Measurements from ENCODE around the gene WDPCP.

DNA sequence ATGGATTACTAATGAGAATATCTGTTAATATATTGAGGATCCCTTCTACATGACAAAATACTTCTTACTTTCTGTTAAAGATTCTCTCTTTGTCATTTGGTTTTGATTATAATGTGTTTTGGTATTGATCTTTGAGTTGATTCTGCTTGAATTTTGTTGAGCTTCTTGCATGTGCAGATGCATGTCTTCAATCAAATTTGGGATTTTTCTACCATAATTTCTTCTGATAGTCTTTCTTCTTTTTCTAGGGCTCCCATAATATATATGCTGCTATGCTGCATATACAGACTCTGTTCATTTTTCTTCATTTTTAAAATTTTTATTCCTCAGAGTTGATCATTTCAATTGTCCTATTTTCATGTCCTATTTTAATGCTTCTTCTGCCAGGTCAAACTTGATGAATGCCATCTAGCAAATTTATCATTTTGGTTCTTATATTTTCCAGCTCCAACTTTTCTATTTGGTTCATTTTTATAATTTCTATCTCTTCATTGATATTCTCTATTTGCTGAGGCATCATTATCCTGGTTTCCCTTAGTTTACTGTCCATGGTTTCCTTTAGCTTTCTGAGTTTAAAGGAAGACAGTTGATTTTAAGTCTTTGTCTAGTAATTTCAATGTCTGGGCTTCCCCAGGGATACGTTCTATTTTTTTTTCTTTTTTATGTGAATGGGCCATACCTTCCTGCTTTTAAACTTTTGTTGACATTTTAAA lies 244.7 kb downstream of the WDPCP start:
- TF ChIP-seq ZSCAN29 (IDR thresholded peaks at IDR 0.05) (no peak), FOXM1 (IDR thresholded peaks at IDR 0.05; ENCODE audit: low read depth, low read length) (no peak), RBBP5 (conservative IDR thresholded peaks at IDR 0.05) (no peak), MTA3 (IDR thresholded peaks at IDR 0.05; ENCODE audit: borderline replicate concordance, low read length) (no peak), POLR2AphosphoS5 (IDR thresholded peaks at IDR 0.05; ENCODE audit: low read length) (no peak), CEBPB (IDR thresholded peaks at IDR 0.05; ENCODE audit: borderline replicate concordance in 1 of 2, low read depth in 2 of 2, low read length in 2 of 2) (no peak), YY1 (IDR thresholded peaks at IDR 0.05; ENCODE audit: low read depth, low read length) (no peak), MTA2 (IDR thresholded peaks at IDR 0.05; ENCODE audit: low read depth) (no peak)
- TF ChIP-seq, protein P1, sequence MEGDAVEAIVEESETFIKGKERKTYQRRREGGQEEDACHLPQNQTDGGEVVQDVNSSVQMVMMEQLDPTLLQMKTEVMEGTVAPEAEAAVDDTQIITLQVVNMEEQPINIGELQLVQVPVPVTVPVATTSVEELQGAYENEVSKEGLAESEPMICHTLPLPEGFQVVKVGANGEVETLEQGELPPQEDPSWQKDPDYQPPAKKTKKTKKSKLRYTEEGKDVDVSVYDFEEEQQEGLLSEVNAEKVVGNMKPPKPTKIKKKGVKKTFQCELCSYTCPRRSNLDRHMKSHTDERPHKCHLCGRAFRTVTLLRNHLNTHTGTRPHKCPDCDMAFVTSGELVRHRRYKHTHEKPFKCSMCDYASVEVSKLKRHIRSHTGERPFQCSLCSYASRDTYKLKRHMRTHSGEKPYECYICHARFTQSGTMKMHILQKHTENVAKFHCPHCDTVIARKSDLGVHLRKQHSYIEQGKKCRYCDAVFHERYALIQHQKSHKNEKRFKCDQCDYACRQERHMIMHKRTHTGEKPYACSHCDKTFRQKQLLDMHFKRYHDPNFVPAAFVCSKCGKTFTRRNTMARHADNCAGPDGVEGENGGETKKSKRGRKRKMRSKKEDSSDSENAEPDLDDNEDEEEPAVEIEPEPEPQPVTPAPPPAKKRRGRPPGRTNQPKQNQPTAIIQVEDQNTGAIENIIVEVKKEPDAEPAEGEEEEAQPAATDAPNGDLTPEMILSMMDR (IDR thresholded peaks at IDR 0.05 in 2 of 3, conservative IDR thresholded peaks at IDR 0.05 in 1 of 3; ENCODE audit: control insufficient read depth in 2 of 3, extremely low read depth in 1 of 3, insufficient read depth in 1 of 3, low read depth in 3 of 3, low read length in 3 of 3): no peak
- TF ChIP-seq, protein P2, sequence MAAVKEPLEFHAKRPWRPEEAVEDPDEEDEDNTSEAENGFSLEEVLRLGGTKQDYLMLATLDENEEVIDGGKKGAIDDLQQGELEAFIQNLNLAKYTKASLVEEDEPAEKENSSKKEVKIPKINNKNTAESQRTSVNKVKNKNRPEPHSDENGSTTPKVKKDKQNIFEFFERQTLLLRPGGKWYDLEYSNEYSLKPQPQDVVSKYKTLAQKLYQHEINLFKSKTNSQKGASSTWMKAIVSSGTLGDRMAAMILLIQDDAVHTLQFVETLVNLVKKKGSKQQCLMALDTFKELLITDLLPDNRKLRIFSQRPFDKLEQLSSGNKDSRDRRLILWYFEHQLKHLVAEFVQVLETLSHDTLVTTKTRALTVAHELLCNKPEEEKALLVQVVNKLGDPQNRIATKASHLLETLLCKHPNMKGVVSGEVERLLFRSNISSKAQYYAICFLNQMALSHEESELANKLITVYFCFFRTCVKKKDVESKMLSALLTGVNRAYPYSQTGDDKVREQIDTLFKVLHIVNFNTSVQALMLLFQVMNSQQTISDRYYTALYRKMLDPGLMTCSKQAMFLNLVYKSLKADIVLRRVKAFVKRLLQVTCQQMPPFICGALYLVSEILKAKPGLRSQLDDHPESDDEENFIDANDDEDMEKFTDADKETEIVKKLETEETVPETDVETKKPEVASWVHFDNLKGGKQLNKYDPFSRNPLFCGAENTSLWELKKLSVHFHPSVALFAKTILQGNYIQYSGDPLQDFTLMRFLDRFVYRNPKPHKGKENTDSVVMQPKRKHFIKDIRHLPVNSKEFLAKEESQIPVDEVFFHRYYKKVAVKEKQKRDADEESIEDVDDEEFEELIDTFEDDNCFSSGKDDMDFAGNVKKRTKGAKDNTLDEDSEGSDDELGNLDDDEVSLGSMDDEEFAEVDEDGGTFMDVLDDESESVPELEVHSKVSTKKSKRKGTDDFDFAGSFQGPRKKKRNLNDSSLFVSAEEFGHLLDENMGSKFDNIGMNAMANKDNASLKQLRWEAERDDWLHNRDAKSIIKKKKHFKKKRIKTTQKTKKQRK (IDR thresholded peaks at IDR 0.05; ENCODE audit: low read depth, low read length): no peak
